GM23338 (cell line): ENCODE results near the gene SH3BP4. TPM values are rescaled to one million over a fixed set of nuclear protein-coding genes. Genes with fewer than 3 reads are reported as not detected.

ENCODE experiments used
- ATAC-seq: fragments of 200-7000 bp; cut with Tn5 transposase; 3 replicates; pipeline ENCODE4 v1.9.1; 2020
- DNase-seq: peaks from one replicate; pipeline ENCODE4 v3.0.0-alpha.2; 2015; ENCODE audit warnings: low spot score
- H2AFZ ChIP-seq: fragments of 200-600 bp; sonication (generic); 2 replicates; pipeline ENCODE4 v1.8.0; 2016; ENCODE audit warnings: antibody characterized with exemption, mild to moderate bottlenecking, moderate library complexity
- H3F3A ChIP-seq: fragments of 200-600 bp; sonication (generic); replicated peaks from 2 replicates; pipeline ENCODE4 v1.8.0; 2017; ENCODE audit warnings: antibody characterized with exemption, mixed run types, low read depth
- H3K27ac ChIP-seq: fragments of 200-600 bp; sonication (generic); 2 replicates; pipeline ENCODE4 v1.6.1; 2016; ENCODE audit warnings: low read depth
- H3K27me3 ChIP-seq: fragments of 200-600 bp; sonication (generic); 2 replicates; pipeline ENCODE4 v1.8.0; 2016; ENCODE audit warnings: mild to moderate bottlenecking, mixed run types, moderate library complexity; ENCODE audit not compliant: insufficient read depth
- H3K36me3 ChIP-seq: fragments of 200-600 bp; sonication (generic); 2 replicates; pipeline ENCODE4 v1.8.0; 2016; ENCODE audit warnings: mild to moderate bottlenecking; ENCODE audit not compliant: insufficient read depth
- H3K4me1 ChIP-seq: fragments of 200-600 bp; sonication (generic); 2 replicates; pipeline ENCODE4 v1.8.0; 2016; ENCODE audit warnings: mild to moderate bottlenecking, moderate library complexity; ENCODE audit not compliant: insufficient read depth
- H3K4me2 ChIP-seq: fragments of 200-600 bp; sonication (generic); 2 replicates; pipeline ENCODE4 v1.7.1; 2017; ENCODE audit warnings: mixed run types
- H3K4me3 ChIP-seq: fragments of 200-600 bp; sonication (generic); 2 replicates; pipeline ENCODE4 v1.6.1; 2016; ENCODE audit warnings: mixed run types
- H3K79me2 ChIP-seq: fragments of 200-600 bp; sonication (generic); replicated peaks from 2 replicates; pipeline ENCODE4 v1.8.0; 2017; ENCODE audit warnings: mild to moderate bottlenecking; ENCODE audit not compliant: insufficient read depth
- H3K9me2 ChIP-seq: fragments of 200-600 bp; sonication (generic); 2 replicates; pipeline ENCODE4 v1.8.0; 2017; ENCODE audit not compliant: insufficient read depth
- H4K20me1 ChIP-seq: fragments of 200-600 bp; sonication (generic); replicated peaks from 2 replicates; pipeline ENCODE4 v1.8.0; 2017; ENCODE audit warnings: mild to moderate bottlenecking; ENCODE audit not compliant: insufficient read depth
- H3K27ac Mint-ChIP-seq: 2 replicates; pipeline ENCODE4 v1.8.0; 2020; ENCODE audit warnings: inconsistent platforms, mild to moderate bottlenecking, moderate library complexity, mixed read lengths
- H3K27me3 Mint-ChIP-seq: 3 replicates; pipeline ENCODE4 v1.8.0; 2022; ENCODE audit warnings: low read depth, mild to moderate bottlenecking, moderate library complexity, mixed read lengths, inconsistent platforms; ENCODE audit not compliant: insufficient read depth, poor library complexity
- H3K36me3 Mint-ChIP-seq: 3 replicates; pipeline ENCODE4 v1.8.0; 2021; ENCODE audit warnings: low read depth, mild to moderate bottlenecking, inconsistent platforms, moderate library complexity, mixed read lengths
- H3K4me1 Mint-ChIP-seq: 3 replicates; pipeline ENCODE4 v1.8.0; 2020; ENCODE audit warnings: mild to moderate bottlenecking, inconsistent platforms, mixed read lengths
- H3K4me3 Mint-ChIP-seq: 3 replicates; pipeline ENCODE4 v1.8.0; 2021; ENCODE audit warnings: moderate library complexity, mild to moderate bottlenecking, inconsistent platforms, mixed read lengths
- H3K9me3 Mint-ChIP-seq: 3 replicates; pipeline ENCODE4 v1.8.0; 2020; ENCODE audit warnings: moderate library complexity, mild to moderate bottlenecking, inconsistent platforms, mixed read lengths
- CREB1 ChIP-seq: fragments of 250-450 bp; sonication (Bioruptor Pico); IDR thresholded peaks from 2 replicates; pipeline ENCODE4 v1.5.0; 2020; ENCODE audit warnings: low read depth, mild to moderate bottlenecking, moderate library complexity
- EZH2 ChIP-seq: fragments of 200-600 bp; sonication (generic); IDR thresholded peaks from one replicate; pipeline ENCODE4 v1.8.0; 2017; ENCODE audit warnings: antibody characterized with exemption, mild to moderate bottlenecking, low read depth; ENCODE audit not compliant: unreplicated experiment
- EZH2phosphoT487 ChIP-seq: fragments of 200-600 bp; sonication (generic); IDR thresholded peaks from one replicate; pipeline ENCODE4 v1.8.1; 2018; ENCODE audit warnings: antibody characterized with exemption; ENCODE audit not compliant: unreplicated experiment
- JUNB ChIP-seq: IDR thresholded peaks from one replicate; pipeline ENCODE4 v1.6.1; 2016; ENCODE audit warnings: antibody characterized with exemption; ENCODE audit not compliant: unreplicated experiment
- NANOG ChIP-seq: IDR thresholded peaks from 2 replicates; pipeline ENCODE4 v1.6.1; 2016; ENCODE audit warnings: antibody characterized with exemption, borderline replicate concordance
- POLR2AphosphoS5 ChIP-seq: IDR thresholded peaks from 2 replicates; pipeline ENCODE4 v1.6.1; 2016; ENCODE audit warnings: antibody characterized with exemption, low read depth
- STAT1 ChIP-seq: IDR thresholded peaks from one replicate; pipeline ENCODE4 v1.6.1; 2016; ENCODE audit warnings: antibody characterized with exemption; ENCODE audit not compliant: unreplicated experiment
- ZNF114 ChIP-seq: fragments of 250-450 bp; sonication (Bioruptor Pico); IDR thresholded peaks from 2 replicates; pipeline ENCODE4 v1.5.0; 2020; ENCODE audit warnings: mild to moderate bottlenecking, moderate library complexity
- ZNF331 ChIP-seq: fragments of 250-450 bp; sonication (Bioruptor Pico); IDR thresholded peaks from 2 replicates; pipeline ENCODE4 v1.5.0; 2020; ENCODE audit warnings: low read depth, mild to moderate bottlenecking, moderate library complexity
- polyA plus RNA-seq: library from polyadenylated mRNA; unstranded; fragments of >200 nt; fragmentation: Nextera tagmentation; extraction: Ambion mirVana; gene quantifications from 2 replicates; pipeline ENCODE4 v1.2.1, GENCODE V29; 2016
- total RNA-seq: library from RNA; depleted of rRNA; stranded (reverse); fragments of >200 nt; shearing (Covaris generic); gene quantifications from 2 replicates; pipeline ENCODE4 v1.2.3, GENCODE V29; 2014
- TF ChIP-seq, protein P1 (sequence below), 2 experiments: fragments of 200-600 bp in 1 of 2; sonication (generic) in 1 of 2; conservative IDR thresholded peaks; 2 replicates each; pipeline versions ENCODE4 v1.5.1 to v1.6.1; 2016 to 2017; ENCODE audit warnings: antibody characterized with exemption in 2 of 2, low read depth in 2 of 2, mild to moderate bottlenecking in 2 of 2, moderate library complexity in 1 of 2
- TF ChIP-seq, protein P2 (sequence below): IDR thresholded peaks from 2 replicates; pipeline ENCODE4 v1.6.1; 2016; ENCODE audit warnings: antibody characterized with exemption
- TF ChIP-seq, protein P3 (sequence below): fragments of 250-450 bp; sonication (Bioruptor Pico); IDR thresholded peaks from 2 replicates; pipeline ENCODE4 v1.5.0; 2020; ENCODE audit warnings: mild to moderate bottlenecking, moderate library complexity
- TF ChIP-seq, protein P4 (sequence below): IDR thresholded peaks from one replicate; pipeline ENCODE4 v1.6.1; 2018; ENCODE audit warnings: antibody characterized with exemption; ENCODE audit not compliant: unreplicated experiment

Gene SH3BP4
- total and polyA plus RNA-seq, 2 experiments from 2014 or later: 15.6 to 50.9 TPM

DNA sequence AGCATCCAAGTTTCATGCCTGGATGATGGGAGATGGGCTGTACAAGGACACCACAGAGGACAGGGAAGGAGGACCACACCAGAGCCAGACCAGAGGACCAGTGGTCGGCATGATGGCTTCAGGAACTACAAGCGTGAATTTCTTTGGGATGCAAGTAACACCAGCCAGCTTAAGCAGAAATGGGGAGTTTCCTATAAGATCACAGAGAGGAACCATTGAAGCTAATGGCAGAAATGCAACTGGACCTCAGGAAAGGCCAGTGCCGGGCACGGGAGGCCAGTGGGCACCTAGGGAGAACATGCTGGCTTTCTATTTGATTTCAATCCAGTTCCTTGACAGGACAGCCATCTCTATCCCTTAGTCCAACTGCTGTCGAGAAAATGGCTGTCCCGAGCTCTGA lies 145.4 kb downstream of the SH3BP4 start:
- Histone ChIP-seq H3F3A (no peaks in the 10 kb centered on the region), H3K27ac (no peak overlapping the region), H2AFZ (no peak overlapping the region), H3K4me3 (no peak overlapping the region), H3K27me3 (no peaks in the 10 kb centered on the region), H3K9me2 (no peaks in the 10 kb centered on the region), H3K4me2 (no peak overlapping the region), H3K36me3 (no peaks in the 10 kb centered on the region), H4K20me1 (no peaks in the 10 kb centered on the region), H3K79me2 (no peaks in the 10 kb centered on the region), H3K4me1 (no peaks in the 10 kb centered on the region)
- ATAC-seq (no peak), DNase-seq (no peak)
- no peaks in the 10 kb centered on the region for H3K36me3 Mint-ChIP-seq
- TF ChIP-seq CREB1: no peak
- no peak for TF ChIP-seq ZNF331 (CRISPR knock-in tag)
- no peak for TF ChIP-seq NANOG
- TF ChIP-seq STAT1: no peak
- TF ChIP-seq, protein P1, sequence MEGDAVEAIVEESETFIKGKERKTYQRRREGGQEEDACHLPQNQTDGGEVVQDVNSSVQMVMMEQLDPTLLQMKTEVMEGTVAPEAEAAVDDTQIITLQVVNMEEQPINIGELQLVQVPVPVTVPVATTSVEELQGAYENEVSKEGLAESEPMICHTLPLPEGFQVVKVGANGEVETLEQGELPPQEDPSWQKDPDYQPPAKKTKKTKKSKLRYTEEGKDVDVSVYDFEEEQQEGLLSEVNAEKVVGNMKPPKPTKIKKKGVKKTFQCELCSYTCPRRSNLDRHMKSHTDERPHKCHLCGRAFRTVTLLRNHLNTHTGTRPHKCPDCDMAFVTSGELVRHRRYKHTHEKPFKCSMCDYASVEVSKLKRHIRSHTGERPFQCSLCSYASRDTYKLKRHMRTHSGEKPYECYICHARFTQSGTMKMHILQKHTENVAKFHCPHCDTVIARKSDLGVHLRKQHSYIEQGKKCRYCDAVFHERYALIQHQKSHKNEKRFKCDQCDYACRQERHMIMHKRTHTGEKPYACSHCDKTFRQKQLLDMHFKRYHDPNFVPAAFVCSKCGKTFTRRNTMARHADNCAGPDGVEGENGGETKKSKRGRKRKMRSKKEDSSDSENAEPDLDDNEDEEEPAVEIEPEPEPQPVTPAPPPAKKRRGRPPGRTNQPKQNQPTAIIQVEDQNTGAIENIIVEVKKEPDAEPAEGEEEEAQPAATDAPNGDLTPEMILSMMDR (conservative IDR thresholded peaks at IDR 0.05; ENCODE audit: low read depth in 2 of 2): no peak
- TF ChIP-seq EZH2phosphoT487: no peak
- no peak for TF ChIP-seq ZNF114 (CRISPR knock-in tag)
- TF ChIP-seq, protein P2, sequence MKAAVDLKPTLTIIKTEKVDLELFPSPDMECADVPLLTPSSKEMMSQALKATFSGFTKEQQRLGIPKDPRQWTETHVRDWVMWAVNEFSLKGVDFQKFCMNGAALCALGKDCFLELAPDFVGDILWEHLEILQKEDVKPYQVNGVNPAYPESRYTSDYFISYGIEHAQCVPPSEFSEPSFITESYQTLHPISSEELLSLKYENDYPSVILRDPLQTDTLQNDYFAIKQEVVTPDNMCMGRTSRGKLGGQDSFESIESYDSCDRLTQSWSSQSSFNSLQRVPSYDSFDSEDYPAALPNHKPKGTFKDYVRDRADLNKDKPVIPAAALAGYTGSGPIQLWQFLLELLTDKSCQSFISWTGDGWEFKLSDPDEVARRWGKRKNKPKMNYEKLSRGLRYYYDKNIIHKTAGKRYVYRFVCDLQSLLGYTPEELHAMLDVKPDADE: no peak
- TF ChIP-seq, protein P3, sequence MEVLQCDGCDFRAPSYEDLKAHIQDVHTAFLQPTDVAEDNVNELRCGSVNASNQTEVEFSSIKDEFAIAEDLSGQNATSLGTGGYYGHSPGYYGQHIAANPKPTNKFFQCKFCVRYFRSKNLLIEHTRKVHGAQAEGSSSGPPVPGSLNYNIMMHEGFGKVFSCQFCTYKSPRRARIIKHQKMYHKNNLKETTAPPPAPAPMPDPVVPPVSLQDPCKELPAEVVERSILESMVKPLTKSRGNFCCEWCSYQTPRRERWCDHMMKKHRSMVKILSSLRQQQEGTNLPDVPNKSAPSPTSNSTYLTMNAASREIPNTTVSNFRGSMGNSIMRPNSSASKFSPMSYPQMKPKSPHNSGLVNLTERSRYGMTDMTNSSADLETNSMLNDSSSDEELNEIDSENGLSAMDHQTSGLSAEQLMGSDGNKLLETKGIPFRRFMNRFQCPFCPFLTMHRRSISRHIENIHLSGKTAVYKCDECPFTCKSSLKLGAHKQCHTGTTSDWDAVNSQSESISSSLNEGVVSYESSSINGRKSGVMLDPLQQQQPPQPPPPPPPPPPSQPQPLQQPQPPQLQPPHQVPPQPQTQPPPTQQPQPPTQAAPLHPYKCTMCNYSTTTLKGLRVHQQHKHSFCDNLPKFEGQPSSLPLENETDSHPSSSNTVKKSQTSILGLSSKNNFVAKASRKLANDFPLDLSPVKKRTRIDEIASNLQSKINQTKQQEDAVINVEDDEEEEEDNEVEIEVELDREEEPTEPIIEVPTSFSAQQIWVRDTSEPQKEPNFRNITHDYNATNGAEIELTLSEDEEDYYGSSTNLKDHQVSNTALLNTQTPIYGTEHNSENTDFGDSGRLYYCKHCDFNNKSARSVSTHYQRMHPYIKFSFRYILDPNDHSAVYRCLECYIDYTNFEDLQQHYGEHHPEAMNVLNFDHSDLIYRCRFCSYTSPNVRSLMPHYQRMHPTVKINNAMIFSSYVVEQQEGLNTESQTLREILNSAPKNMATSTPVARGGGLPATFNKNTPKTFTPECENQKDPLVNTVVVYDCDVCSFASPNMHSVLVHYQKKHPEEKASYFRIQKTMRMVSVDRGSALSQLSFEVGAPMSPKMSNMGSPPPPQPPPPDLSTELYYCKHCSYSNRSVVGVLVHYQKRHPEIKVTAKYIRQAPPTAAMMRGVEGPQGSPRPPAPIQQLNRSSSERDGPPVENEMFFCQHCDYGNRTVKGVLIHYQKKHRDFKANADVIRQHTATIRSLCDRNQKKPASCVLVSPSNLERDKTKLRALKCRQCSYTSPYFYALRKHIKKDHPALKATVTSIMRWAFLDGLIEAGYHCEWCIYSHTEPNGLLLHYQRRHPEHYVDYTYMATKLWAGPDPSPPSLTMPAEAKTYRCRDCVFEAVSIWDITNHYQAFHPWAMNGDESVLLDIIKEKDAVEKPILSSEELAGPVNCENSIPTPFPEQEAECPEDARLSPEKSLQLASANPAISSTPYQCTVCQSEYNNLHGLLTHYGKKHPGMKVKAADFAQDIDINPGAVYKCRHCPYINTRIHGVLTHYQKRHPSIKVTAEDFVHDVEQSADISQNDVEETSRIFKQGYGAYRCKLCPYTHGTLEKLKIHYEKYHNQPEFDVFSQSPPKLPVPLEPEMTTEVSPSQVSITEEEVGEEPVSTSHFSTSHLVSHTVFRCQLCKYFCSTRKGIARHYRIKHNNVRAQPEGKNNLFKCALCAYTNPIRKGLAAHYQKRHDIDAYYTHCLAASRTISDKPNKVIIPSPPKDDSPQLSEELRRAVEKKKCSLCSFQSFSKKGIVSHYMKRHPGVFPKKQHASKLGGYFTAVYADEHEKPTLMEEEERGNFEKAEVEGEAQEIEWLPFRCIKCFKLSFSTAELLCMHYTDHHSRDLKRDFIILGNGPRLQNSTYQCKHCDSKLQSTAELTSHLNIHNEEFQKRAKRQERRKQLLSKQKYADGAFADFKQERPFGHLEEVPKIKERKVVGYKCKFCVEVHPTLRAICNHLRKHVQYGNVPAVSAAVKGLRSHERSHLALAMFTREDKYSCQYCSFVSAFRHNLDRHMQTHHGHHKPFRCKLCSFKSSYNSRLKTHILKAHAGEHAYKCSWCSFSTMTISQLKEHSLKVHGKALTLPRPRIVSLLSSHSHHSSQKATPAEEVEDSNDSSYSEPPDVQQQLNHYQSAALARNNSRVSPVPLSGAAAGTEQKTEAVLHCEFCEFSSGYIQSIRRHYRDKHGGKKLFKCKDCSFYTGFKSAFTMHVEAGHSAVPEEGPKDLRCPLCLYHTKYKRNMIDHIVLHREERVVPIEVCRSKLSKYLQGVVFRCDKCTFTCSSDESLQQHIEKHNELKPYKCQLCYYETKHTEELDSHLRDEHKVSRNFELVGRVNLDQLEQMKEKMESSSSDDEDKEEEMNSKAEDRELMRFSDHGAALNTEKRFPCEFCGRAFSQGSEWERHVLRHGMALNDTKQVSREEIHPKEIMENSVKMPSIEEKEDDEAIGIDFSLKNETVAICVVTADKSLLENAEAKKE: no peak
- TF ChIP-seq, protein P4, sequence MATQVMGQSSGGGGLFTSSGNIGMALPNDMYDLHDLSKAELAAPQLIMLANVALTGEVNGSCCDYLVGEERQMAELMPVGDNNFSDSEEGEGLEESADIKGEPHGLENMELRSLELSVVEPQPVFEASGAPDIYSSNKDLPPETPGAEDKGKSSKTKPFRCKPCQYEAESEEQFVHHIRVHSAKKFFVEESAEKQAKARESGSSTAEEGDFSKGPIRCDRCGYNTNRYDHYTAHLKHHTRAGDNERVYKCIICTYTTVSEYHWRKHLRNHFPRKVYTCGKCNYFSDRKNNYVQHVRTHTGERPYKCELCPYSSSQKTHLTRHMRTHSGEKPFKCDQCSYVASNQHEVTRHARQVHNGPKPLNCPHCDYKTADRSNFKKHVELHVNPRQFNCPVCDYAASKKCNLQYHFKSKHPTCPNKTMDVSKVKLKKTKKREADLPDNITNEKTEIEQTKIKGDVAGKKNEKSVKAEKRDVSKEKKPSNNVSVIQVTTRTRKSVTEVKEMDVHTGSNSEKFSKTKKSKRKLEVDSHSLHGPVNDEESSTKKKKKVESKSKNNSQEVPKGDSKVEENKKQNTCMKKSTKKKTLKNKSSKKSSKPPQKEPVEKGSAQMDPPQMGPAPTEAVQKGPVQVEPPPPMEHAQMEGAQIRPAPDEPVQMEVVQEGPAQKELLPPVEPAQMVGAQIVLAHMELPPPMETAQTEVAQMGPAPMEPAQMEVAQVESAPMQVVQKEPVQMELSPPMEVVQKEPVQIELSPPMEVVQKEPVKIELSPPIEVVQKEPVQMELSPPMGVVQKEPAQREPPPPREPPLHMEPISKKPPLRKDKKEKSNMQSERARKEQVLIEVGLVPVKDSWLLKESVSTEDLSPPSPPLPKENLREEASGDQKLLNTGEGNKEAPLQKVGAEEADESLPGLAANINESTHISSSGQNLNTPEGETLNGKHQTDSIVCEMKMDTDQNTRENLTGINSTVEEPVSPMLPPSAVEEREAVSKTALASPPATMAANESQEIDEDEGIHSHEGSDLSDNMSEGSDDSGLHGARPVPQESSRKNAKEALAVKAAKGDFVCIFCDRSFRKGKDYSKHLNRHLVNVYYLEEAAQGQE: no peak
- no peak for TF ChIP-seq EZH2
- TF ChIP-seq JUNB: no peak
- no peak for TF ChIP-seq POLR2AphosphoS5
- peaks cover 7% of the 10 kb centered on the region; the same call in 2 of the 3 replicates for H3K4me1 Mint-ChIP-seq
- no peak overlapping the region for H3K4me3 Mint-ChIP-seq
- peaks cover under 1% of the 10 kb centered on the region for H3K27me3 Mint-ChIP-seq
- H3K27ac Mint-ChIP-seq: no peak overlapping the region
- H3K9me3 Mint-ChIP-seq: no peaks in the 10 kb centered on the region
